ENCODE data around the gene VMO1. TPM values are rescaled to one million over a fixed set of nuclear protein-coding genes. Genes with fewer than 3 reads are reported as not detected.

The VMO1 gene
- total RNA-seq, 1 experiment from 2014 or later = not detected

DNA sequence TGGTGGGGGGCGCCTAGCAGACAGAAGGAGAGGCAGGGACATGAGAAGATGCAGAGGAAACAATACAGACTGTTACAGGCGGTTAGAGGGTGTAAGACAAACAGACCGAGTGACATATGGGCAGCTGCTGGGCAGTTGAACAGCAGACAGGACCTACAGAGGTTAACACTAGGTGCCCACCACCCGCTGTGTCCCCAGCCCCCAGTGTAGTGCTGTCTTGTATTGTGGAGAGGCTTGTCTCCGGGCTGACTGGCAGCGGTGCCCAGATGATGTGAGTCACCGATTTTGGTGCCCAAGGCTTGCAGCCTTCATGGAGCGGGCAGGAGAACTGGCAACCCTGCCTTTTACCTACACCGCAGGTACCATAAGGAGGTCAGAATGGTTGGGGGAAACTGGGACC is 44.0 kb downstream of the VMO1 start:
- in situ Hi-C loops (cut with HindIII; ENCODE audit: low pct_unique_long_range_greater_than_20kb, low sequenced_read_pairs) = no loop called here
- no peak for DNase-seq (ENCODE audit: low read depth, low spot score)

DNA sequence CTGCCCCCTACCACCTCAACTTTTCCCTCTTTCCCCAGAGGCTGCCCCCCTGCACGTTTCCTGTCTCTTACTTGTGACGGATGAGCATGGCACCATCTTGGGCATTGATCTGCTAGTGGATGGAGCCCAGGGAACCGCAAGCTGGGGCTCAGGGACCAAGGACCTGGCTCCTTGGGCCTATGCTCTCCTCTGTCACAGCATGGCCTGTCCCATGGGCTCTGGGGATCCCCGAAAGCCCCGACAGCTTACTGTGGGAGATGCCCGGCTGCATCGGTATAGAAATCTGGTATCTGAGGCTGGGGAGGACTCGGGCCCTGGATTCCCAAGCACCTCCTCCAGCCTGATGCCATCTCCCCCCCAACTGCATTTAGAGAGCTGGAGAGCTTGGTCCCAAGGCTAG is 44.6 kb downstream of the VMO1 start:
- DNase-seq (ENCODE audit: low read depth, low spot score) = no peak
- in situ Hi-C loops (cut with HindIII; ENCODE audit: low pct_unique_long_range_greater_than_20kb, low sequenced_read_pairs) = no loop called here

DNA sequence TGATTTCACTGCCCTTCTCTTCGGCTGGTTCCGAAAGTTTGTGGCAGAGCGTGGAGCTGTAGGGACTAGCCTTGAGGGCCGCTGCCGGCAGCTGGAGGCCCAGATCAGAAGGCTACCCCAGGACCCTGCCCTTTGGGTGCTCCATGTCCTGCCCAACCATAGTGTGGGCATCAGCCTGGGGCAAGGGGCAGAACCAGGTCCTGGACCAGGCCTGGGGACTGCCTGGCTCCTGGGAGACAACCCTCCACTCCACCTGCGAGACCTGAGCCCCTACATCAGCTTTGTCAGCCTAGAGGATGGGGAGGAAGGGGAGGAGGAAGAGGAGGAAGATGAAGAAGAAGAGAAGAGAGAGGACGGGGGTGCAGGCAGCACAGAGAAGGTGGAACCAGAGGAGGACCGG is 45.6 kb downstream of the VMO1 start:
- in situ Hi-C loops (cut with HindIII; ENCODE audit: low pct_unique_long_range_greater_than_20kb, low sequenced_read_pairs) = no loop called here
- no peak for DNase-seq (ENCODE audit: low read depth, low spot score)

DNA sequence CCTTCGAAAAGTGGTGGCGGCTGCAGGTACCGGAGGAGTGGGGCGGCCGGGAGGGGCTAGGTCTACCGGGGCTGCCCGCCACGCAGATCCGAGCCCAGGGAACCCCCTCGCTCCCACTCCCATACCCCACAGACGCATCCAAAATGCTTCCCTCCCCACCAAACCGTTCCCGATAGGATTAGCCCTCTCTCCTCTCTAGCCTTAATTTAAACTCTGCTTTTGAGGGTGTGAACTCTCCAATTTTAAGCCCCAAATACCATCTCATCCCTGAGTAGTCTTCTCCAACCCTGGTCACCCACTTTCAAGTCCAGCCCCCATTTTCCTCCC is 46.2 kb downstream of the VMO1 start:
- DNase-seq (ENCODE audit: low read depth, low spot score) = no peak
- in situ Hi-C loops (cut with HindIII; ENCODE audit: low pct_unique_long_range_greater_than_20kb, low sequenced_read_pairs) = no loop called here

DNA sequence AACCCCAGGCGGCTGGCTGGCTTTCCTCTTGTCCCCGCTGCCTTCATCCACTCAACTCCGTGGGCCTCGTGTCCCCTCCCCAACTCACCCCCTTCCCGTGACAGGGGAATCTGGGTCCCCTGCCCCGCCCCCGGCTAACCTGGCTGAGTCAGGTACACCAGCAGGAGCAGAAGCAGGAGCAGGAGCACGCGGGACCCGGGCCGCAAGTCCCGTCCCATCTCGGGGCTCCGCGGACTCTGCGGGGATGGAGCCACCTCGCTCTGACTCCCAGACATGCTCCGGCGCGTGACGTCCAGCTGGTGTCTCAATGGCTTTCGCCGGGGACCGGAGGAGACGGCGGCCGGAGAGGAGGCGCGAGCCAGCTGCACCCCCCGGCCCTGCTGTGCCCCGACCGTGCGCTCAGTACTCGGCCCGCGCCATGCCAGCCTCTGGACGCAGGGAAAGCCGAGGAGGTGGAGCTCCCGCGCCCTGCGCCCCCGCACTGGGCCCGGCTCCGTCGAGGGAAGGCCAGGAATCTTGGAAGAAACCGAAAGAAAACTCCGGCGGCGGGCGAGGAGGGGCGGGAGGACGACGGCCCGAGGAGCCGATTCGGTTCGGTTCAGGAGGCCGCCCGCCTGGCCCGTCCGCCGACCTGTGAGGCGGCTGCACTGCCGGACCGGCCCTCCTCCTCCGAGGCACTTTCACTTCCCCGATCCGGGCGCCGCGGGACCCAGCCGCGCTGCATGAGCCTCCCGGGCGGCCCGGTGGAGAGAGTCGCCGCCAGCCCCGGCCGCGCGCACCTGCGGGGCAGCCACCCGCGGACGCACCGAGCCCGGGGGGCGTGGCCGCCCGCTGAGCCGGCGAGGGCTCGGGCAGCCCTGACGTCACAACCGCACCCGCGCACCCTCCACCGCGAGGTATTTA is 46.8 kb downstream of the VMO1 start, which contains the start of the genes CXCL16 and ZMYND15:
CXCL16 (minus strand) TSS at position 807 of the 903 bp plus-strand sequence; CDS start at position 218, 589 bp downstream.
ZMYND15 (plus strand) TSS at position 712 of the 903 bp plus-strand sequence. CDS start 716 bp downstream, outside the sequence.
- in situ Hi-C loops (cut with HindIII; ENCODE audit: low pct_unique_long_range_greater_than_20kb, low sequenced_read_pairs) = no loop called here
- DNase-seq (ENCODE audit: low read depth, low spot score) = peak; percentile 23

DNA sequence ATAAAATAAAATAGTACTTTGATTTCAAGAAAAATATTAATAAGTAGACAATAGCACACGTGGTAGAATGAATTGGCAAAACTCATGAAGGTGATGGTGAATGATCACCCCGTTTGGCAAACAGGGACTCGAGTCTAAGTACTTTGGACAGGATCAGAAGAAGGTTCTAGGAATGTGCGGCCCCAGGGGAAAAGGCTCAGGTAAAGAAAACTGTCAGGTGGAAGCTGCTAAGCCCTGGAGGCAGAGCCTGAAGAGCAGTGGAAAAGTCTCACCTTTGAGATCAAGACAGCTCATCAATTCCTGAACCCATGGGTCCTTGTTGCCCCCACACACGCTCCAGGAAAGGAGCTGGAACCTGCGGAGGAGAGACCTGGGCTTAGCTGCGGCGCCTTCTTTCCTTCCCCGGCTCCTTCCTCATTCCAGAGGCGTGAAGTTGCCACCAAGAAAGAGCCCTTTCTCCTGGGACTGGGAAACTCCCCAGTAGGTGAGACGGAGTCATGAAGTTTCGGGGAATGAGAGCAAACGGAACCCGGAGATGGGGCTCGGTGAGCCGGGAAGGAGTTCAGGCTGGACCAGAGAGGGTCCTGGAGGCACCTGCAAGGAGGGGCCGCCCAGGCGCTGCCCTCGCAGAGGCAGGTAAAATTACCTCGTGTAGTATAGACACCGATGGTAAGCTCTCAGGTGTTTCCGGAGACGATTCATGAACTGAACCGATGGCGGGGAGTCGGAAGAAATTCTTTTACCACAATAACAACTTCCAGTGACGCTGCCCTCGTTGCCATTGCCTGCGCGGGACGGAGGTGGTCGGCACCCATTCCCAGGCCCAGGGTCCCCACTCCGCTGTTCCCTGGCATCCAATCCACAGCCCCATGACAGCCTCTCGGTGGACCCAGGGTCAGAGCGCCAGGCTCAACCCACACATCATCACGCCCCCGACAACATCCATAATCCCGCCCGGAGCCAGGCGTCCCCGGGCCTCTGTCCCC is 47.7 kb downstream of the VMO1 start:
- DNase-seq (ENCODE audit: low read depth, low spot score) = no peak
- in situ Hi-C loops (cut with HindIII; ENCODE audit: low pct_unique_long_range_greater_than_20kb, low sequenced_read_pairs) = no loop called here

DNA sequence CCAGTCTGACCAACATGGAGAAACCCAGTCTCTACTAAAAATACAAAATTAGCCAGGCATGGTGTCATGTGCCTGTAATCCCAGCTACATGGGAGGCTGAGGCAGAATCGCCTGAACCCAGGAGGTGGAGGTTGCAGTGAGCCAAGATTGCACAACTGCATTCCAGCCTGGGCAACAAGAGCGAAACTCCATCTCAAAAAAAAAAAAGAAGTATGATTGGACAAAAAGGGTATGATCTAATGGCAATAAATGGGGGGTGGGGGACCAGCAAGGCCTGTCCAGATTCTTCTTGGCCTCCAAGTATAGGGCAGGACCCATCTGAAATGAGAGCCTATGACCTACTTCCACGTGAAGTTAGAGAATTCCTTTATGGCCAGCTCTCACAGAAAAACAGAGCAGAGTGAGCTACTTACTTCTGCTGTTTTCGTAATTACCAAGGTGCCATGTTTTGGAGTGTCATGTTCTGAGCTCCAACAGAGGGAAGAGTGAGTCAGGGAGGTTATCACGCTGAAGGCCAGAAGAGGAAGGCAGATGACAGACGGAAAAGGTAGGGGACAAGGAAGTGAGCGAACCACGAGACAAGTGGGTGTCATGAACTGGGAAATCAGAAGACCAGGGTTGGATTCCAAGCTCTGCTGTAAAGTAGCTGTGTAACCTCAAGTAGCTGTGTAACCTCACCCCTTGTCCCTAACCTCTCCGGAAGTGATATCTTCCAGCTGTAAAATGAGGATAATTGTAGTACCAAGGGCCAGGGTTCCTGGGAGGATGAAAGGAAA is 50.1 kb downstream of the VMO1 start:
- in situ Hi-C loops (cut with HindIII; ENCODE audit: low pct_unique_long_range_greater_than_20kb, low sequenced_read_pairs) = no loop called here
- no peak for DNase-seq (ENCODE audit: low read depth, low spot score)

Other genes with a start within 250 kb of the VMO1 start
- gene MYBBP1A, start 231.0 kb downstream of the VMO1 start, total RNA-seq (2014; rRNA removed; shearing (Covaris generic)) = 65.1 and 80.3 TPM in 2 replicates
- not detected in 2 replicates for gene GGT6, start 225.8 kb downstream of the VMO1 start, total RNA-seq (2014; rRNA removed; shearing (Covaris generic))
- 0.32 TPM in 1 of 2 replicates, not detected in the other for gene SMTNL2, start 201.8 kb downstream of the VMO1 start, total RNA-seq (2014; rRNA removed; shearing (Covaris generic))
- gene ALOX15, start 144.7 kb downstream of the VMO1 start, total RNA-seq (2014; rRNA removed; shearing (Covaris generic)) = not detected in 2 replicates
- gene PELP1, start 82.2 kb downstream of the VMO1 start, total RNA-seq (2014; rRNA removed; shearing (Covaris generic)) = 18.1 and 23.4 TPM in 2 replicates
- gene ARRB2, start 75.7 kb downstream of the VMO1 start, total RNA-seq (2014; rRNA removed; shearing (Covaris generic)) = 13.6 and 17.2 TPM in 2 replicates
- 26.3 and 32.0 TPM in 2 replicates for gene MED11, start 54.9 kb downstream of the VMO1 start, total RNA-seq (2014; rRNA removed; shearing (Covaris generic))
- gene ZMYND15, start 46.5 kb downstream of the VMO1 start, total RNA-seq (2014; rRNA removed; shearing (Covaris generic)) = 0.11 TPM in 1 of 2 replicates, not detected in the other
- 10.0 and 10.7 TPM in 2 replicates for gene CXCL16, start 46.4 kb downstream of the VMO1 start, total RNA-seq (2014; rRNA removed; shearing (Covaris generic))
- gene TM4SF5, start 14.5 kb downstream of the VMO1 start, total RNA-seq (2014; rRNA removed; shearing (Covaris generic)) = not detected in 2 replicates
- gene GLTPD2, start 2.6 kb upstream of the VMO1 start, total RNA-seq (2014; rRNA removed; shearing (Covaris generic)) = not detected in 2 replicates
- gene PSMB6, start 9.8 kb upstream of the VMO1 start, total RNA-seq (2014; rRNA removed; shearing (Covaris generic)) = 171 and 190 TPM in 2 replicates
- gene PLD2, start 20.8 kb upstream of the VMO1 start, total RNA-seq (2014; rRNA removed; shearing (Covaris generic)) = 10.2 and 10.5 TPM in 2 replicates
- 18.7 and 19.5 TPM in 2 replicates for gene MINK1, start 47.0 kb upstream of the VMO1 start, total RNA-seq (2014; rRNA removed; shearing (Covaris generic))
- not detected in 2 replicates for gene C17orf107, start 113.2 kb upstream of the VMO1 start, total RNA-seq (2014; rRNA removed; shearing (Covaris generic))
- gene CHRNE, start 116.7 kb upstream of the VMO1 start, total RNA-seq (2014; rRNA removed; shearing (Covaris generic)) = 0.11 TPM in 1 of 2 replicates, not detected in the other
- gene GP1BA, start 145.9 kb upstream of the VMO1 start, total RNA-seq (2014; rRNA removed; shearing (Covaris generic)) = not detected in 2 replicates
- 115 and 129 TPM in 2 replicates for gene SLC25A11, start 153.7 kb upstream of the VMO1 start, total RNA-seq (2014; rRNA removed; shearing (Covaris generic))
- 30.6 and 38.3 TPM in 2 replicates for gene RNF167, start 153.9 kb upstream of the VMO1 start, total RNA-seq (2014; rRNA removed; shearing (Covaris generic))
- gene PFN1, start 162.2 kb upstream of the VMO1 start, total RNA-seq (2014; rRNA removed; shearing (Covaris generic)) = 714 and 787 TPM in 2 replicates
- gene ENO3, start 164.8 kb upstream of the VMO1 start, total RNA-seq (2014; rRNA removed; shearing (Covaris generic)) = 3.6 and 4.3 TPM in 2 replicates
- gene SPAG7, start 181.5 kb upstream of the VMO1 start, total RNA-seq (2014; rRNA removed; shearing (Covaris generic)) = 41.6 and 55.3 TPM in 2 replicates
- gene CAMTA2, start 201.3 kb upstream of the VMO1 start, total RNA-seq (2014; rRNA removed; shearing (Covaris generic)) = 4.4 and 5.6 TPM in 2 replicates
- gene INCA1, start 211.2 kb upstream of the VMO1 start, total RNA-seq (2014; rRNA removed; shearing (Covaris generic)) = 0.16 and 0.24 TPM in 2 replicates
- 48.2 and 54.7 TPM in 2 replicates for gene KIF1C, start 211.6 kb upstream of the VMO1 start, total RNA-seq (2014; rRNA removed; shearing (Covaris generic))
- gene SLC52A1, start 249.1 kb upstream of the VMO1 start, total RNA-seq (2014; rRNA removed; shearing (Covaris generic)) = not detected in 2 replicates